HEK293T (cell line): ENCODE data around the gene UTP18.
"Not testable (repeated sequence)": the region's sequence is repeated elsewhere in the genome, so short reads cannot be mapped to it uniquely, and the experiment has no call there.

Source experiments
- CTCF ChIA-PET: fragments of 350-600 bp; formaldehyde crosslinking; extraction: SDS; loops from one replicate; lab custom pipeline; 2021; ENCODE audit warnings: antibody characterized with exemption, inconsistent platforms; lab: Yijun Ruan, JAX
- POLR2A ChIA-PET: fragments of 350-600 bp; formaldehyde crosslinking; extraction: SDS; loops from one replicate; lab custom pipeline; 2020; ENCODE audit warnings: antibody characterized with exemption, inconsistent platforms; lab: Yijun Ruan, JAX
- DNase-seq: peaks from one replicate; pipeline ENCODE4 v3.0.0; 2012; ENCODE audit warnings: mixed read lengths; ENCODE audit errors: extremely low spot score
- ARNT ChIP-seq: fragments of 450-650 bp; IDR thresholded peaks from 2 replicates; pipeline ENCODE4 v1.6.1; 2017; ENCODE audit warnings: mild to moderate bottlenecking
- BHLHE40 ChIP-seq: fragments of 450-650 bp; IDR thresholded peaks from 2 replicates; pipeline ENCODE4 v1.6.1; 2016; ENCODE audit warnings: mild to moderate bottlenecking, moderate library complexity, borderline replicate concordance
- CTBP1 ChIP-seq: fragments of 450-650 bp; IDR thresholded peaks from 2 replicates; pipeline ENCODE4 v1.6.1; 2016; ENCODE audit warnings: borderline replicate concordance
- ELF4 ChIP-seq: fragments of 450-650 bp; IDR thresholded peaks from 2 replicates; pipeline ENCODE4 v1.6.1; 2017; ENCODE audit warnings: antibody characterized with exemption
- FOXA1 ChIP-seq: fragments of 450-650 bp; IDR thresholded peaks from 2 replicates; pipeline ENCODE4 v1.6.1; 2016; ENCODE audit warnings: mild to moderate bottlenecking
- FOXK2 ChIP-seq: fragments of 450-650 bp; IDR thresholded peaks from 2 replicates; pipeline ENCODE4 v1.6.1; 2016; ENCODE audit warnings: mild to moderate bottlenecking
- FOXM1 ChIP-seq: fragments of 450-650 bp; IDR thresholded peaks from 2 replicates; pipeline ENCODE4 v1.6.1; 2017; ENCODE audit warnings: mild to moderate bottlenecking, borderline replicate concordance
- HDGF ChIP-seq: fragments of 450-650 bp; IDR thresholded peaks from 2 replicates; pipeline ENCODE4 v1.6.1; 2017; ENCODE audit warnings: antibody characterized with exemption, borderline replicate concordance
- L3MBTL2 ChIP-seq: fragments of 450-650 bp; conservative IDR thresholded peaks from 2 replicates; pipeline ENCODE4 v1.6.1; 2016; ENCODE audit warnings: mild to moderate bottlenecking
- LEF1 ChIP-seq: fragments of 450-650 bp; IDR thresholded peaks from 2 replicates; pipeline ENCODE4 v1.6.1; 2017; ENCODE audit warnings: mild to moderate bottlenecking, borderline replicate concordance
- NFRKB ChIP-seq: fragments of 450-650 bp; IDR thresholded peaks from 2 replicates; pipeline ENCODE4 v1.6.1; 2016; ENCODE audit warnings: mild to moderate bottlenecking, moderate library complexity
- SP1 ChIP-seq: fragments of 450-650 bp; IDR thresholded peaks from 2 replicates; pipeline ENCODE4 v1.6.1; 2017
- SUZ12 ChIP-seq: fragments of 450-650 bp; IDR thresholded peaks from 2 replicates; pipeline ENCODE4 v1.6.1; 2016; ENCODE audit warnings: mild to moderate bottlenecking
- TARDBP ChIP-seq: fragments of 450-650 bp; IDR thresholded peaks from 2 replicates; pipeline ENCODE4 v1.6.1; 2016
- ZNF384 ChIP-seq: fragments of 450-650 bp; IDR thresholded peaks from 2 replicates; pipeline ENCODE4 v1.6.1; 2016
- TF ChIP-seq, protein P1 (sequence below): fragments of 450-650 bp; IDR thresholded peaks from 2 replicates; pipeline ENCODE4 v1.6.1; 2016

Gene UTP18

DNA sequence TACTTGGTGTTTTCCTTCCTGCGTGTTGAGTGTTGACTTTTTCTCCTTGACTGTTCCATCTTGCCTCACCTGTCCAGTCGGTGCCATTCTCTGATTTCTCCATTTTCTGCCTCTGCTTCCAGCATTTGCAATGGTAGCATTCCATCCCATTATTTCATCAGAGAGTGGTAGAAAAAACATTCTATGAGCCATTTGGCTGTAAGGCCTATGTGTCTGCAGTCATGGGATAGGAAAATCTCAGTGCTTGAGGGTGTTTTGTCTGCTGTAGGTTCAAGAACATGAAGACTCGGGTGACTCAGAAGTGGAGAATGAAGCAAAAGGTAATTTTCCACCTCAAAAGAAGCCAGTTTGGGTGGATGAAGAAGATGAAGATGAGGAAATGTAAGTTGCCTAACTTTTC lies 2.7 kb downstream of the UTP18 start:
- ChIA-PET CTCF (no interaction called here), POLR2A (no interaction called here)
- TF ChIP-seq NFRKB (no peak), CTBP1 (no peak), HDGF (no peak), ARNT (no peak), TARDBP (no peak), BHLHE40 (no peak), L3MBTL2 (no peak), ELF4 (no peak), ZNF384 (no peak), SUZ12 (no peak), LEF1 (no peak), SP1 (no peak), FOXA1 (no peak), FOXK2 (no peak), FOXM1 (no peak)
- TF ChIP-seq, protein P1, sequence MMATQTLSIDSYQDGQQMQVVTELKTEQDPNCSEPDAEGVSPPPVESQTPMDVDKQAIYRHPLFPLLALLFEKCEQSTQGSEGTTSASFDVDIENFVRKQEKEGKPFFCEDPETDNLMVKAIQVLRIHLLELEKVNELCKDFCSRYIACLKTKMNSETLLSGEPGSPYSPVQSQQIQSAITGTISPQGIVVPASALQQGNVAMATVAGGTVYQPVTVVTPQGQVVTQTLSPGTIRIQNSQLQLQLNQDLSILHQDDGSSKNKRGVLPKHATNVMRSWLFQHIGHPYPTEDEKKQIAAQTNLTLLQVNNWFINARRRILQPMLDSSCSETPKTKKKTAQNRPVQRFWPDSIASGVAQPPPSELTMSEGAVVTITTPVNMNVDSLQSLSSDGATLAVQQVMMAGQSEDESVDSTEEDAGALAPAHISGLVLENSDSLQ: no peak
- no peak for DNase-seq

DNA sequence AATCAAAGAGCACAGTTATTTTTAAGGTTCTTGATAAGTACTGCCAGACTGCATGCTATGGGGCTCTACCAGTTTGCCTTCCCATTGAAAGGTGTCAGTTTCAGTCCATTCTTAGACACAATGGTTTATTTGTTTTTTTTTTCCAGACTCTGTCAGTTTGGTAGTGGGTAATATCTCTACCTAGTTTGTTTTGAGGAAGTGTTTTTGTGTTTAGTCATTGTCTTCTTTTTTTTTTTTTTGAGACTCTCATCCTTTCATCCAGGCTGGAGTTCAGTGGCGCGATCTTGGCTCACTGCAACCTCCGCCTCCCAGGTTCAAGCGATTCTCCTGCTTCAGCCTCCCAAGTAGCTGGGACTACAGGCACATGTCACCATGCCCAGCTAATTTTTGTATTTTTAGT lies 4.1 kb downstream of the UTP18 start:
- DNase-seq, CTCF ChIA-PET, POLR2A ChIA-PET: not testable (repeated sequence)

DNA sequence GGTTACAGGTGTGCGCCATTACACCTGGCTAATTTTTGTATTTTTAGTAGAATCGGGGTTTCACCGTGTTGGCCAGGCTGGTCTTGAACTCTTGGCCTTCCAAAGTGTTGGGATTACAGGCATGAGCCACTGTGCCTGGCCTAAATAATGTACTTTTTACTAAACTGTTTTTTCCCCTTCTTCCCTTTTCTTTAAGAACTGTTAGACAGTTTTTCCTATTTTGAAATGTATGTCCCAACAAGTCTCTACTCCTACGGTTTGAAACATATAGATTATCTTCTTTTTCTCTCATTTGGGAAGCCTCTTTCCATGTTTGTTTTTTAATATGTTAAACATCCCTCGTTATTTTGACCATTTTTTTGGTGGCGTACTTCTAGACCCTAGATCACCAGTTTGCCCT lies 9.6 kb downstream of the UTP18 start:
- ChIA-PET CTCF (no interaction called here), POLR2A (no interaction called here)
- no peak for DNase-seq
- no peak for TF ChIP-seq NFRKB
- no peak for TF ChIP-seq L3MBTL2
- no peak for TF ChIP-seq FOXK2

GRCh38 chr17:51270636-51271035 lies 10.3 kb downstream of the UTP18 start:
- ChIA-PET CTCF (interaction anchor here (0.6 kb wide), 1 partner anchor 9 kb away, joined by 3 read pairs; no protein-coding TSS in a partner anchor), POLR2A (no interaction called here)
- TF ChIP-seq FOXA1 (no peak), FOXK2 (no peak)
- DNase-seq: no peak

GRCh38 chr17:51272812-51273211 lies 12.5 kb downstream of the UTP18 start:
- ChIA-PET CTCF (interaction anchor here (0.8 kb wide), 1 partner anchor 26 kb away, joined by 3 read pairs; no protein-coding TSS in a partner anchor), POLR2A (interaction anchor here (1.2 kb wide), 1 partner anchor 12 kb away, joined by 4 read pairs; no protein-coding TSS in a partner anchor)

DNA sequence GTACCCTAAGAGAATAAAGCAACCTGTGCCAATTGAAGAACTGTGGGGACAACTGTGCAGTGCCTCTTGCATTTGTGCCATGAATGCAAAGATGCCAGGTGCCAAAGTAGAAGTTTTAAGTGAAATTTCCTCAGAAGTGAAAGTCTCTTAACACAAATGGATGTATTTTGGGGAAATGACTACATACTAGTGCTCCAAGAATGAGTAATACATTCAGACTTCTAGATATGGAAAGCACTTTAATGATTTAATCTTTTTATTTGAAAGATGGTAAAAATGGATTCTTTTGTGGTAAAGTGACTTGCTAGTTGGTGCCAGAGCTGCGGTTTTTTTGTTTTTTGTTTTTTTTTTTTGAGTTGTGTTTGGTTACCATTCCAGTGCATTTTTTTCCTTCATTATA lies 15.0 kb downstream of the UTP18 start:
- TF ChIP-seq L3MBTL2 (no peak), TARDBP (no peak), FOXK2 (no peak), ARNT (no peak), ZNF384 (no peak), ELF4 (no peak), BHLHE40 (no peak), LEF1 (no peak), HDGF (no peak), SP1 (no peak)
- ChIA-PET CTCF (no interaction called here), POLR2A (no interaction called here)
- DNase-seq: no peak

More at GRCh38 chr17:51272812-51273211, 12.5 kb downstream of the UTP18 start:
- DNase-seq: no peak
- TF ChIP-seq FOXK2 (no peak), SP1 (no peak), LEF1 (no peak), NFRKB (no peak)

DNA sequence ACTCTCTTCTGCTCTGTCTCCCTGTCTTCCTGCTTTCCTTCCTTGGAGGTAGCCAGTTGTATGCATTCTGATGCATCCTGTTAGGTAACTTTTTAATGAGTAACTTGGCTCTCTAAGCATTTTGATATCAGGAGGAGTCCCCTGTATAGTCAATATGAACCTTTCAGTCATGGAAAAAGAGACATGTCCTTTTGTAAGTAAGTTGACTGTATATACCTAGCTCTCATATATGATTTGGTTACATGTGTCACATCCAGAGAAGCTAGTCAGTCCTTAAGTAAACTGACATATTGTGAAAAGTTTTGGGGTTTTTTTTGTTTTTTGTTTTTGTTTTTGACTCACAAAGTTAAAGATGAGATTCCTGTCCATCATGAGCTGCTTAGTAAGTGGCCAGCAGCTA lies 18.8 kb downstream of the UTP18 start:
- no peak for DNase-seq
- CTCF ChIA-PET: interaction anchor here (0.5 to 0.7 kb wide), 2 partner anchors 9 to 290 kb away, joined by 3 to 8 read pairs; no protein-coding TSS in a partner anchor
- POLR2A ChIA-PET: no interaction called here
- TF ChIP-seq ARNT: no peak
- TF ChIP-seq NFRKB: no peak
- no peak for TF ChIP-seq ZNF384
- no peak for TF ChIP-seq L3MBTL2
- no peak for TF ChIP-seq ELF4
- no peak for TF ChIP-seq BHLHE40
- TF ChIP-seq, protein P1: no peak
- no peak for TF ChIP-seq FOXM1
- no peak for TF ChIP-seq SP1

DNA sequence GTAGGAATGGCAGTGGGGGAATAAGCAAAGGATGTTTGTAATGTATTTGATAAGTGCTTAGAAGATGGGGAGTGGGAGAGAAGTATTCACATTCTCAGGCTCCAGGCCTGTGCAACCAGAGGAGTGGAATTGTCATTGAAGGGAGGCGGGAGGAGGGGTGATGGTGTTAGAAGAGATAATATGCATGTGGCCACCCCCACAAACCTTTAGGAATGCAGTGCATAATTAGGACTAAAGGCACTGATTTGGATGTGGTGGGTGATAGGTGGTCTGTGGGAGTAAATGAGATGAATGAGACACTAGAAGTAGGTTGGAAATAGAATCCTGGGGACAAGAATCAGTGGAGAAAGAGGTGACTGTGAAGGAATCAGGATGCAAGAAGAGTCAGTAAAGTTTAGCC lies 27.1 kb downstream of the UTP18 start:
- POLR2A ChIA-PET: no interaction called here
- TF ChIP-seq LEF1: no peak
- no peak for TF ChIP-seq NFRKB
- TF ChIP-seq FOXK2: no peak
- CTCF ChIA-PET: no interaction called here
- no peak for DNase-seq
